ENCODE measurements around the gene GCKR. TPM values are rescaled to one million over a fixed set of nuclear protein-coding genes. Genes with fewer than 3 reads are reported as not detected.

Gene GCKR
- total and polyA plus RNA-seq, 2 experiments from 2014 or later: 7.4 to 7.6 TPM

DNA sequence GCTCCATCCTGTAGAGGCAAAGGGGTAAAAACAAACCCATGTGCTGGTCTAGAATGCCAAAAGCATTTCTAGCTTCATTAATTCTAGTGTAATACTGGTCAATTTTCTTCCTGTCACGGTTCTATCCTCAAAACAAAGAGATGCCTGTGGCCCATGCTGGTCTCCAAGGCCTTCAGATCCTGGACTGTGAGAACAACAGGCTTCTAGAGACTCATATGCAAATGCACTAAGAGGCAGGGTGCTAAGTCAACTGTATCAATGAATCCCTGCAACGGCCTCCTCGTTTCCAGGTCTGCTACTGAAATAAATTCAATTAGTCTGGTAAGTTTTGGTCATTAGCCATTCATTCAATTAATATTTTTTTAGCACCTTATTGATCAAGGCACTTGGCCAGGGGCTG, 11.1 kb upstream of the GCKR start:
- Histone ChIP-seq H3K36me3 (replicated peaks; ENCODE audit: insufficient read depth, low read depth) (no peaks in the 10 kb centered on the region), H3K27ac (no peak overlapping the region), H4K20me1 (ENCODE audit: insufficient read depth, poor library complexity, severe bottlenecking) (no peaks in the 10 kb centered on the region), H2AFZ (no peak overlapping the region), H3K4me1 (ENCODE audit: insufficient read depth) (peaks cover 10% of the 10 kb centered on the region), H3K9me2 (replicated peaks; ENCODE audit: insufficient read depth) (no peaks in the 10 kb centered on the region), H3K9me3 (ENCODE audit: low read depth) (no peaks in the 10 kb centered on the region), H3K4me2 (no peak overlapping the region), H3K27me3 (no peaks in the 10 kb centered on the region), H3K79me2 (peaks cover 8% of the 10 kb centered on the region), H3K4me3 (no peak overlapping the region)
- WGBS (ENCODE audit: low lambda C conversion rate, missing lambda C conversion rate): 66% methylated on average over 3 of the region's 3 CpGs
- DNase-seq (ENCODE audit: low spot score): no peak
- TF ChIP-seq, protein P1, sequence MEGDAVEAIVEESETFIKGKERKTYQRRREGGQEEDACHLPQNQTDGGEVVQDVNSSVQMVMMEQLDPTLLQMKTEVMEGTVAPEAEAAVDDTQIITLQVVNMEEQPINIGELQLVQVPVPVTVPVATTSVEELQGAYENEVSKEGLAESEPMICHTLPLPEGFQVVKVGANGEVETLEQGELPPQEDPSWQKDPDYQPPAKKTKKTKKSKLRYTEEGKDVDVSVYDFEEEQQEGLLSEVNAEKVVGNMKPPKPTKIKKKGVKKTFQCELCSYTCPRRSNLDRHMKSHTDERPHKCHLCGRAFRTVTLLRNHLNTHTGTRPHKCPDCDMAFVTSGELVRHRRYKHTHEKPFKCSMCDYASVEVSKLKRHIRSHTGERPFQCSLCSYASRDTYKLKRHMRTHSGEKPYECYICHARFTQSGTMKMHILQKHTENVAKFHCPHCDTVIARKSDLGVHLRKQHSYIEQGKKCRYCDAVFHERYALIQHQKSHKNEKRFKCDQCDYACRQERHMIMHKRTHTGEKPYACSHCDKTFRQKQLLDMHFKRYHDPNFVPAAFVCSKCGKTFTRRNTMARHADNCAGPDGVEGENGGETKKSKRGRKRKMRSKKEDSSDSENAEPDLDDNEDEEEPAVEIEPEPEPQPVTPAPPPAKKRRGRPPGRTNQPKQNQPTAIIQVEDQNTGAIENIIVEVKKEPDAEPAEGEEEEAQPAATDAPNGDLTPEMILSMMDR (IDR thresholded peaks at IDR 0.05; ENCODE audit: poor library complexity): no peak
- TF ChIP-seq EZH2 (IDR thresholded peaks at IDR 0.05; ENCODE audit: borderline replicate concordance) (no peak), EZH2phosphoT487 (IDR thresholded peaks at IDR 0.05; ENCODE audit: low read depth, severe bottlenecking, unreplicated experiment) (no peak)

DNA sequence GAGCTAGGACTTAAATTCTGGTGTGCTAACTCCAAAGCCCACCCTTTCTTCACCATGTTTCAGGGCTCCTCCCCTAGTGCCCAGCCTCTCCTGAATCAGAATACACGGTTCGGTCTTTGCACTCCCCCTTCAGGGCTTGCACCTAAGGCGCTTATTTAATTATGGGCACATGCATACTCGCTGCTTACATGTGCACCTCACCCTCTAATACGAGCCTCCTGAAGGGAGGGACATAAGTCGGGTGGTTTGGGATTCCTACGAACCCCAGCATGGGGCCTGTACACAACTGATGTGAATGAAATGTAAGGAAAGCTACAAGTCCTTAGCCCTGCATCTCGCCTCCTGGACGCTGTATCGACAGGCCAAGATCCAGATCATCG, 7.5 kb upstream of the GCKR start:
- Histone ChIP-seq H3K27ac (peak overlapping the region; percentile 62), H3K27me3 (no peaks in the 10 kb centered on the region), H3K9me3 (ENCODE audit: low read depth) (no peaks in the 10 kb centered on the region), H3K4me1 (ENCODE audit: insufficient read depth) (peaks cover 10% of the 10 kb centered on the region), H2AFZ (peak overlapping the region; percentile 63), H3K4me3 (peak overlapping the region; percentile 18), H3K9me2 (replicated peaks; ENCODE audit: insufficient read depth) (no peaks in the 10 kb centered on the region), H3K36me3 (replicated peaks; ENCODE audit: insufficient read depth, low read depth) (no peaks in the 10 kb centered on the region), H3K79me2 (peaks cover 8% of the 10 kb centered on the region), H3K4me2 (peak overlapping the region; percentile 79), H4K20me1 (ENCODE audit: insufficient read depth, poor library complexity, severe bottlenecking) (no peaks in the 10 kb centered on the region)
- DNase-seq (ENCODE audit: low spot score): peak; percentile 48
- TF ChIP-seq, protein P1 (IDR thresholded peaks at IDR 0.05; ENCODE audit: poor library complexity): peak; percentile 22
- TF ChIP-seq EZH2phosphoT487 (IDR thresholded peaks at IDR 0.05; ENCODE audit: low read depth, severe bottlenecking, unreplicated experiment): no peak
- 3% methylated on average over 11 of the region's 11 CpGs for WGBS (ENCODE audit: low lambda C conversion rate, missing lambda C conversion rate)

DNA sequence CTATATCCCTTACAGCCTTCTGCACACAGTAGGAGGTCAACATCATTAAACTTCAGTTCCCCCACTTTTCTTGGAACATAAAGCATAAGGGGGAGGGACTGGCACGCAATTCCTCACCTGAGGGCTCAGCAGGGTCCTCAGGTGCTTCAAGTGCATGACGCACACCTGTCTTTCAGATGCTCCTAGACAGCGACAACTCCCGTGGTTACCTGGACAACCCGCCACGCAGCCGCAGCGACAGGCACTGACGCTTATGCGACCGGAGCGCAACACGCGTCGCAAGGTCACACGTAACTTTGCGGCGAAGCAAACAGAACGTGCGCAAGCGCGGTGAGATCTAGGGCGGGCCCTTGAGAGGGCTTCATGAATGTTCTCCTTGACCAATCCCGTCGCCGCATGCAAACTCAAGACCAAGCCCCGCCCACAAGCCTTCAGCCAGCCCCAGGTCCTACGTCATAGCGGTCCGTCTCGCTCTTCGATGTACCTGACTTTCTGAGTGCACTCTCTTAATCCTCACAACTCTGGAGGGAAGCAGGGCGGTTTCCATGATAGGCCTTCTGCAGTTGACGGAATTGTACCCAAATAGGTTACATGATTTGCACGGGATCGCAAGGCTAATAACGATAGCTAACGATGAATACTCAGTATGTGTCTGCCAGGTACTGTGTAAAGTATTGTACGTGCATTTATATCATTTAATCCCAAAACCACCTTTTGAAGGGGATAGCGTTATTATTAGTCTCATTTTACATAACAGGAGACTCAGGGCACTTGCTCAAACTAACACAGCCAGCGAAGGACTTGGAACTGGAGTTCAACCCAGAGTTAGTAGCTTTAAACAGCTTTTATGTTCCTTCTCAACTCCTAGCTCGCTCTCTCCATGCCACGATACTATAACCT, 6.9 kb upstream of the GCKR start, which contains the start of gene IFT172:
Gene IFT172, minus strand, starts transcription at position 246 of the 900 bp plus-strand sequence. Its CDS starts 90 bp downstream, at position 156.
- peaks cover 8% of the 10 kb centered on the region for H3K79me2 ChIP-seq
- no peaks in the 10 kb centered on the region for H3K36me3 ChIP-seq (replicated peaks; ENCODE audit: insufficient read depth, low read depth)
- DNase-seq (ENCODE audit: low spot score): peak; percentile 100
- peaks cover 10% of the 10 kb centered on the region for H3K4me1 ChIP-seq (ENCODE audit: insufficient read depth)
- H3K27me3 ChIP-seq: no peaks in the 10 kb centered on the region
- WGBS (ENCODE audit: low lambda C conversion rate, missing lambda C conversion rate): 10% methylated on average over 43 of the region's 43 CpGs
- no peaks in the 10 kb centered on the region for H3K9me2 ChIP-seq (replicated peaks; ENCODE audit: insufficient read depth)
- no peaks in the 10 kb centered on the region for H3K9me3 ChIP-seq (ENCODE audit: low read depth)
- H2AFZ ChIP-seq: peak within 1 kb of the TSS; percentile 66
- peak within 1 kb of the TSS; percentile 79 for H3K4me2 ChIP-seq
- TF ChIP-seq, protein P1 (IDR thresholded peaks at IDR 0.05; ENCODE audit: poor library complexity): no peak
- TF ChIP-seq EZH2phosphoT487 (IDR thresholded peaks at IDR 0.05; ENCODE audit: low read depth, severe bottlenecking, unreplicated experiment): no peak
- no peak for TF ChIP-seq EZH2 (IDR thresholded peaks at IDR 0.05; ENCODE audit: borderline replicate concordance)
- no peaks in the 10 kb centered on the region for H4K20me1 ChIP-seq (ENCODE audit: insufficient read depth, poor library complexity, severe bottlenecking)
- peak within 1 kb of the TSS; percentile 18 for H3K4me3 ChIP-seq
- peak within 1 kb of the TSS; percentile 74 for H3K27ac ChIP-seq
